Fibroblast of skin of abdomen (primary cell): ENCODE data around the gene CHD2.
A peak's percentile ranks its signal among the peaks of the same experiment; 100 is the strongest.

Source experiments
- DNase-seq: peaks from one replicate; pipeline ENCODE4 v3.0.0-alpha.2; 2013

Gene CHD2

DNA sequence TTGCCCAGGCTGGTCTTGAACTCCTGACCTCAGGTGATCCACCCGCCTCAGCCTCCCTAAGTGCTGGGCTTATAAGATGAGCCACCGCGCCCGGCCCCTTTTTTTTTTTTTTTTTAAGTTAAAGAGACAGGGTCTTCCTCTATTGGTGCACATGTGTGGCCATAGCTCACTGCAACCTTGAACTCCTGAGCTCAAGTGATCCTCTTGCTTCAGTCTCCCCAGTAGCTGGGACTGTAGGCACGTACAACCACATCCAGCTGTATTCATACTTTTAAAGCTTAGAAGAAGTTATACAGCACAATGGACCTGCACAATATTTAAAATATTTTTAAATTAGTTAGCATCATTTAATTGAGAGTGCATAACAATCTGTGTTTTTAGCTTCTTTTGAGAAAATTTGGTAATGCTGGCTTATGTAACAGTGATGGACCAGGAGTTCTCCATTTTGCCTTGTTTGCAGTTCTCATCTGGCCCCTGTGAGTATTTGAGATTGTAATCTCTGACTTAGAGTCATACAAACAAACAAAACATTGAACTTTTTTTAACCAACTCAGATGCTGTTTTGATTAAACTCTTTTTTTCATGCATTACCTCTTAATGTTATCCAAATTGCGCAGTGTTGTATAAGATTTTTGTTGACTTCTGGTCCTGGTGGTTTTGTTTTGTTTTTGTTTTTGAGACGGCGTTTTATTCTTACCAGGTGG lies 33.0 kb downstream of the CHD2 start:
- DNase-seq = no peak

DNA sequence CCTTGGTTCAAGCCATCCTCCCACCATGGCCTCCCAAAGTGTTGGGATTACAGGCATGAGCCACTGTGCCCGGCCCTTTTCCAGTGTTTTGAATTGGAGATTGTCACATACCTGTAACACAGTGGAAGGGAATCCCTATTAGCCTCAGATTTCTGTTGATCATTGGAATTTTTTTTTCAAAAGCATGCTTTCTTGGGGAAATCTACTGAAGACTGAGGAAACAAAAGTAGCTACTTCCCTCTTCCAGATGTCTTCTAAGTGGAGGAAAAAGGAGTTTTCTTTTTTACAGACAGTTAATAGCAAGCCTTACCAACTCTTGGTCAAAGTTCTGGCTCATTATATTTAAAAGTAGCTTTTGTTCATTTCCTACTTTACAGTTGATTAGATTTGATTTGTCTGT lies 33.7 kb downstream of the CHD2 start:
- DNase-seq = no peak

DNA sequence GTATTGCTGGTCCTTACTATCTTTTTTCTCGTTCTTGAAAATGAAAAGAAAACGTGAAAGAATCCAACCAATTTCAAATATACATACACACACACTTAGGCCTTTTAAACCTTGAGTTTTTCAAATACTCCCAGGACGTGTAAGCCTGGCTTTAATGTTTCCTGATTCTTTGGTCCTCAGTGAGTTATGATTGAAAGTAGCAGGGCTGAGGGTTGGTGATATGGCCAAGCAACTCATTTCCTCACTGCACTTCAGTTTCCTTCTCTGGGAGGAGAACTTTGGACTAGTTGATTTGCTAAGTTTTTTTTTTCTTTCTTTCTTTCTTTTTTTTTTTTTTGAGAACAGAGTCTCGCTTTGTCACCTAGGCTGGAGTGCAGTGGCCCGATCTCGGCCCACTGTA lies 34.6 kb downstream of the CHD2 start:
- no peak for DNase-seq

DNA sequence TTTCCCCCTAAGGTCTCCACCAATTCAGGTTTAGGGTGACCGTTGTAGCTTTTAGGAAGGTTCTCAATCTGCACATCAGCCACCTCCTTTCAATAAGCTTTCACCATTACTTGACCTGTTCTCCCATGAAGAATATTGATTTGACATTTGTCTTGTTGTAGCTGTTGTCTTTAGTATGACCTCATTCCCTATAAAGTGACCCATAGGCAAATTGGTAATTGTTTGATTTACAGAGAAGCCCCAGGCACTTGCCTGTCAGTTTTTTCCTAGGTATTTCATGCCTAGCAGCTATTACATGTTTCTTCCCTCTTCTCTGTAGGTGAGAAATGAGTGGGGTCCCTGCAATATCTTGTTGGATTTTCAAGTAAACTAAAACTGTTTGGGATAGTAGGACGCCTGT lies 36.0 kb downstream of the CHD2 start:
- DNase-seq = no peak

DNA sequence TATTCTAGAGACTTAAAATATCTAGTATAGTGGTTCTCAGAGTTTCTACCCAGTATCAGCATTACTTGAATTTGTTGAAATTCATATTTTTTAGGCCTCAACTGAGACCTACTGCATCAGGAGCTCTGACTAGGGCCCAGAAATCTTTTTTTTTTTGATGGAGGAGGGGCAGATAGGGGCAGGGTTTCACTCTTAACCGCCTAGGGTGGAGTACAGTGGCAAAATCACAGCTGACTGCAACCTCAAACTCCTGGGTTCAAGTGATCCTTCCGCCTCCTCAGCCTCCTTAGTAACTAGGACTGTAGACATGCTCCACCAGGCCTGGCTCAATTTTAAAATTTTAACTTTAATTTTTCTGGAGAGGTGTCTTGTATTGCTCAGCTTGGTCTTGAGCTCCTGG lies 36.6 kb downstream of the CHD2 start:
- no peak for DNase-seq

DNA sequence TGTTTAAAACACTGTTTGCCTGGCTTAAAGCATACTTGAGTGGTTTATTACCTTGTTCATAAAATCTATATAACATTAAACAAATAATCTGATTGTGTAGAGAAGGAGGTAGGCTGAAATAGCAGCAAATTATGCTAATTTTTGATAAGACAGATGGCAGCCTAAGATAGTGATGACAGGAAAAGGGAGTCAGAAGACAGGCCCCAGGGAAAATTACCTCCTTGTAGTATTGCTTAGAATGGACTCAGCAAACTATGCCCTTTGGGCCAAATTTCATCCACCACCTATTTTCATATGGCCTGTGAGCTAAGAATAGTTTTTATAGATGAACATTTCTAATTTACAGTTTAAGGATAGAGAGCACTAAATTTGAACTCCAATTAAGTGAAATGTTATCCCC lies 37.8 kb downstream of the CHD2 start:
- DNase-seq = no peak

DNA sequence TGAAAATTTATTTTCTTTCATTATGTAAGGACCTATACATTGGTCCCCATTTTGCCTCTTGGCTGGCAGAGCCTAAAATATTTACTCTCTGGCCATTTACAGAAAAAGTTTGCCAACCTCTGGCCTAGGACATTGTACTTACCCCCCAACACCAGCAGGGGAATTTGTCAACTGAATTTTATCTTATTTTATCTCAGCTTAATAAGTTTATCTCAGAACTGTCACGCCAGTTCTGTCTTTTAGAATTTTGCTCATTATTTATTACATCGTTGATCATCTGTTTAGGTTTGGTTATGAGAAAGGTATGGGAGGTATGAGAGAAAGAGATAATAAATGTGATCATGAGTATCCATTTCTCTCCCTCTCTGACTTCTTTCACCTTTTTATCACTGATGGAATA lies 38.3 kb downstream of the CHD2 start:
- no peak for DNase-seq

DNA sequence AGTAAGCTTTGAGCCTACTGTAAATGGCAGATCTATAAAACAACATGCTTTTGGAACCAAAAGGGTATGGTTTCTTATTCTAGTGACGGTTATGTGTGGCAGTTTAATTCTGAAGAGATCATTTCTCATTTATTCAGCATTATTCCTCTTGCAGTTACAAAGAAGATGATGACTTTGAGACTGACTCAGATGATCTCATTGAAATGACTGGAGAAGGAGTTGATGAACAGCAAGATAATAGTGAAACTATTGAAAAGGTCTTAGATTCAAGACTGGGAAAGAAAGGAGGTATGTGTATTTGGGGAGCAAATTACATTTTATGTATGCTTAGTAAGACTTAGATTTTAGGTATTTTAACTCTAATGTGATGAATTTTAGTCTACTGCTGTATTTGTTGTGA lies 41.5 kb downstream of the CHD2 start:
- no peak for DNase-seq

DNA sequence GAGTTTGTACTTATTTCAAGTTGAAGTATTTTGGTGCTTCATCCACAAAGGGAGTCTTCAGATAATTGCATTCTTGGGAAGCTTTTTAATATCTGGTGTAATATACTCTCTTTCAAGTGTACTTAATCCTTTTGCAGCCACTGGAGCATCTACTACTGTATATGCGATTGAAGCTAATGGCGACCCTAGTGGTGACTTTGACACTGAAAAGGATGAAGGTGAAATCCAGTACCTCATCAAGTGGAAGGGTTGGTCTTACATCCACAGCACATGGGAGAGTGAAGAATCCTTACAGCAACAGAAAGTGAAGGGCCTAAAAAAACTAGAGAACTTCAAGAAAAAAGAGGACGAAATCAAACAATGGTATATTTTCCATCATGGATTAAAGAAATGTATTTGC lies 42.6 kb downstream of the CHD2 start:
- DNase-seq = no peak

DNA sequence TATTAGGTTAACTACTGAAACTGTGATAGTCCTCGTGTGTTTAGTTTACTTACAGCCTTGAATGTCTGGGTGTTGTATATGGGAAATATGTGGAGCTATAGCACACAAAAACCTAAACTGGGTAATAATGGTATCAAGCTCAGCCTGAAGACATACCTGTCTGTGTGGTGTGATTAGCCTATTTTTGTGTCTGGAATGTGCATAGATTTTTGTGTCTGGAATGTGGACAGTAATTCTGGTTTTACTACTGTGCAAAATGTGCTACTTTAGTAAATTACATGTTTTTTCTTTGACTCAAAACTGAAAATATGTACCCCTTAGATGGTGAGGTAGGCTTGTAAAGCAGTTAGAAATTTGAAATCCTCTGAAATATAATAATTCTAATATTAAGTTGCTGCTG lies 43.5 kb downstream of the CHD2 start:
- DNase-seq = no peak

DNA sequence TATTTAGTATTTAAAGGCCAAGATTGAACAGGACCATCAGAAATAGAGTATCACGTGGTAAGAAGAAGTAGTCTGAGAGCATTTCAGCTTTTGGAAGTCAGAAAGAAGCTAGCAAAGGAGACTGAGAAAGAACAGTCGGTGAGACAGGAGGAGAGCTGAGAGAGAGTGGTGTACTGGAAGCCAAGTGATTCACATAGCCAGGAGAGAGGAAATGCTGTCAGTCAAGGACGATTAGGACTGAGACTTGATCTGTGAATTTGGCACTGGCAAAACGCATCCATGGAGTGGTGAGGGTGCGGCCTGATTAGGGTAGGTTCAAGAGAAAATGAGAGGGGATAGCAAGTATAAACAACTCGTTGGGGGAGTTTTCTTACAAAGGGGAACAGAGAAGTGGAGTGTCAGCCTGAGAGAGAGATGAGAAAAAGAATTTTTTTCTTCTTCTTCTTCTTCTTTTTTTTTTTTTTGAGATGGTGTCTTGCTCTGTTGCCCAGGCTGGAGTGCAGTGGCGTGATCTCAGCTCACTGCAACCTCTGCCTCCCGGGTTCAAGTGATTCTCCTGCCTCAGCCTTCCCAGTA lies 44.9 kb downstream of the CHD2 start:
- DNase-seq = no peak

DNA sequence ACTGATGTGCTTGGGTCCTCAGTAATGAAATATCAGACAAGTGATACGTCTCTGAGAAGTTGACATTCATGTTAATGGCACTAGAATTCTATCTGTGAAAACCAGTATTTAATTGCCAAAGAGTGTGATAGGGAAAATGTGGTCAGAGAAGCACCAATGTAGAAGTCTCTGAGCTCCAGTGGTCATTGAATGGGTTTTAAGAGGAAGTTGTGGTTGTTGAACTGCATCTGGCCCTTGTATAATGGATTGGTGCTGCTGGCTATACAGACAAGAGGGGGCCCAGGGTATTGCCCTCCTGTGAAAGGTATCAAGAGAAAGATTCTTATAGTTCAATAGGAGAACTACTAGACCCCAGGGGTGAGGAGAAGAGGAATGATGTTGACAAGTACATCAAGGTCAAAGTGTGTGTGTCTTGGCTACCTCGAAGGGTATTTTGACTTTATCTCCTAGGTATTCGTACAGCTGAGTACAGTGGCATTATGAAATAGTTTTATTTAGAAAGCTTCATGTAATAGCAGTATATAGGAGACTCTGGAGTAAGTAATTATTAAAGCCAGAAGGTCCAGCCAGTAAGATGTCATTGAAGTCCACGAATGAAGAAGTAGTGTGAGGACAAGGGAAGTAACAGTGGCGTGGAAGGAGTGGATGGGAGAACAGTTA lies 47.1 kb downstream of the CHD2 start:
- DNase-seq = no peak

DNA sequence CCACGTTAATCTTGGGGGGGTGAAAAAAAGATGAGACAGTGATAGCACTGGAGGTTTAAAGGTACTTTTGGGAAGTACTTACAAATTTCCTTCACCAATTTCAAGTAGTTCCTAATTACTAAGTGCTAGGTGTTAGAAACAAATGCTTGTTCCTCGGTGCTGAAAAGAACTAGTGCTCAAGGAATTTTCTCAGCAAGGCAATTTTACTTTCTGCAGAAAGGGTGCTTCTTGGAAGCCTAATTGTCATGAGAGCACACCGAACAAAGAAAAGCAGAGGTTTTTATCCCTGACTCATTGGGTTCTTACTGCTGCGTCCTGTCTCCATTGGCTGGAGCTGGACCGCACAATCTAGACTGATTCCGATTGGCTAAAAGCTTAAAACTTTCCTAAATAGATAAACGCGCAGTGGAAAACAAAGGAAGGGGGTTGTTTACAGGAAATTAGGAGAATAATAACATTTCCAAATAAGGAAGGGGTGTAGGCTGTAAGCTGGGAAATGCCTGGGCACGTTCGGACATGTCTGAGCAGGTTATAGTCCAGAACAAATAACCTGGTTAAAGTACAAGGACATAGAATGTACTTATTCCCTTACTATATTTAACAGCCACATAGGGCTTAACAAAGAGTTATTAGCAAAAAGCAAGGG lies 49.6 kb downstream of the CHD2 start:
- no peak for DNase-seq

DNA sequence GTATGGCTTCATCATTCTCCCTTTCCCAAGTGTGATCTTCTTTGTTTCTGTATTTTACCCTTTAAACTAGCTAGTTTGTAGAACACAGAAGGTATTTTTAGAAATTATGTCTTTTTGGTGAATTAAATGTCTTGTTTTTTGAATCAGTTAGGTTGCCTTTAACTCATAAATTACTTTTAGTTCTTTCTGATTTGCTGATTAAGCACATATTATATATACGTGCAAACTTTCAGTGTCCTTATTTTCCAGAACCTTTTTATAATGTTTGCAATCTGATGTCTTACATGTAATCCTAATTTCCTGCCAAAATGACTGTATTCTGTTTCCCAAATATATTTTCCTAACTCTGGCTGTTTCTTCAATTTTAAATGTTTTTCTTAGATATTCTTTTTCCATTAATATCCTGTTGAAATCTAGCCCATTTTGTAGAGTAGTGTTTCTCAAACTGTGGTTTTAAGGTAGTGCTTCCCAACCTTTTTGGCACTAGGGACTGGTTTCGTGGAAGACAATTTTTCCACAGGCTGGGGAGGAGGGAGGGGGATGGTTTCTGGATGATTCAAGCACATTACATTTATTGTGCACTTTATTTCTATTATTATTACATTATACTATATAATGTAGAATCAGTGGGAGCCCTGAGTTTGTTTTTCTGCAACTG lies 51.8 kb downstream of the CHD2 start:
- no peak for DNase-seq

DNA sequence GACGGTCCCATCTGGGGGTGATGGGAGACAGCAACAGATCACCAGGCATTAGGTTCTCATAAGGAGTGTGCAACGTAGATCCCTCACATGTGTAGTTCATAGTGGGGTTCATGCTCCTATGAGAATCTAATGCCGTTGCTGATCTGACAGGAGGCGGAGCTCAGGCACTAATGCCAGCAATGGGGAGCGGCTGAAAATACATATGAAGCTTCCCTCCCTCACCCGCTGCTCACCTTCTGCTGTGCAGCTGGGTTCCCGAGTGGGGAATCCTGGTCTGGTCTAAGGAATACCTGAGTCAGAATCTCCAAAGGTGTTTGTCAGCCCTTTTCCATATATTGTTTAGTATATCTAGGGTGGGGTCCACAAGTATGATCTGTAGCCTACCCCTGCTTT lies 52.3 kb downstream of the CHD2 start:
- DNase-seq = no peak

DNA sequence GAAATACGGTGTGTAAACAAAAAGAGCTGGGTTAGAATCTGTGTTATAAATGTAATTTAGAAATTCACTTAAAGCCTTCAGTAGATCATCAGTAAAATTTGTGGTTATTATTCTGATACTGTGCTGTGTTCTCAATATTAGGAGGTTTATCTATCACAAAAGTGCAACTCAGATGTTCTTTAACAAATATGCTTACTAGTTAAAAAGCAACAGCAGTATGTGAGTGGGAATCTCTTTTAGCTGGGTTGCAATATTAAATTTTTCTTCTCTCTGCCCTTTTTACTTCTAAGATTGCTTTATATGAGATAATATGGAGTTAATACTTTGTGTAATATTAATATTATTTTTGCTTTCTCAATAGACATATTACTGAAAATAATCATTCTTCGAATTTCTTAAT lies 53.4 kb downstream of the CHD2 start:
- no peak for DNase-seq

DNA sequence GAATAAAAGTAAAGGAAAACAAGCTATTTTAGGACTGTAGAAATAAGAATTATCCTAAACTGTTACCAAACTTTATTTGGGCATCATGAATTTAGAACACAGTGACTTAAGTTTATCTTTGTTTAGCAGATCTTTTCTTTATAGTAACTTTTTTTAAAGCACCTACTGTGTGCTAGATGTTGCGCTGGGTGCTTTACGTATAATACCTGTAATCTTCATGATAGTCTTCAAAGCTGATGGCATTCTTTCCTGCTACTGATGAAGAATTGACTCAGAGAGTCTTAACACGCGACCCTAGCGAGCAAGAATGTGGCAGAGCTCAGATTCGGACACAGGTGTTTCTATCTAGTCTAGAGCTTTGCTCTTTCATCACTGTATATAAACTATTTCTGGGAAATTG lies 53.9 kb downstream of the CHD2 start:
- DNase-seq = no peak

DNA sequence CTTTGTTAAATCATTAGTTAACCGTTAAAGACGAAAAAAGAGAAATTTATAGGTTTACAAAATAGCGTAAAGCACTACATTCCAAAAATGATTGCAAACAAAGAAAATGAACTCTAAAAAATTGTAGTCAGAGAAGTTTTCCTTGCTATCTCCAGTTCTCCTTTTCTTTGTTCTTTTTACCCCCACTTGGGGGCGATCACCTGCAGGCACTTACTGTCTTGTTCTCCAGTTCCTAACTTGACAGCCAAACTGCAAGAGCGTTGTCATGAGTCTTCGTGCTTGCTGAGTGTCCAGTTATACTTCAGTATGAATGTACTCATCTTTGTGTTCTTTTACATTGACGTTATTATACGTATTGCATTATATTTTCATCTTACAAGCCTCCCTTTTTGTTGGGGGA lies 54.5 kb downstream of the CHD2 start:
- no peak for DNase-seq

DNA sequence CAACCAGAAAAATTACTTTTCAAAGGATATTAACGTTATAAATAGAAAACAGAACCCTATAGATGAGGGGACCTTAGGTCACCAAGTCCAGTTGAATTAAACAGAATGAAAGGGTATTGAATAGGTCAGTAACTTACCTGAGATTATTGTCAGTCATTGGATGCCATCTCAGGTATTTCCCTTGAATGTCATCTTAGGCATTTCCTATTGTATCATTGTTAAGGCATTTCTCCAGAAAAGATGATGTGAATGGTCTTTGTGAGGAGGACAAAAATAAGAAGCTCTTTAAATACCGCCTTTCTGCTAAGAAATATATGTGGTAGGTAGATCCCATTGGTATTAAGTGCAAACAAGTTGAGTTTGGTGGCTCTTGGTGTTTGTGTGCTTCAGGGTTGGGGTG lies 55.6 kb downstream of the CHD2 start:
- DNase-seq = no peak

DNA sequence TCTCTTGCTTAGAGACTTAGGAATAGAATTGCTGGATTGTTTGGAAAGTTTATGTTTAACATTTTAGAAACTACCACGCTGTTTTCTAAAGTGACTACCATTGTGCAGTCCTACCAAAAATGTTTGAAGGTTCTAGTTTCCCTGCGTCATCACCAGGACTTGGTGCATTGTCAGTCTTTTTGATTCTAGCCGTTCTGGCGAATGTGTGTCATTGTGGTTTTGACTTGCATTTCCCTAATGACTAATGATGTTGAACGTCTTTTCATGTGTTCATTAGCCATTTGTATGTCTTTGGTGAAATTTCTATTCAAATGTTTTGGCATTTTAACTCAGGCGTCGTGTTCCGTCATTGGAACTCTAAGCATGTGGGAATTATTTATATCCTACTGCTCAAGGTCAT lies 58.0 kb downstream of the CHD2 start:
- peak; percentile 38 for DNase-seq

DNA sequence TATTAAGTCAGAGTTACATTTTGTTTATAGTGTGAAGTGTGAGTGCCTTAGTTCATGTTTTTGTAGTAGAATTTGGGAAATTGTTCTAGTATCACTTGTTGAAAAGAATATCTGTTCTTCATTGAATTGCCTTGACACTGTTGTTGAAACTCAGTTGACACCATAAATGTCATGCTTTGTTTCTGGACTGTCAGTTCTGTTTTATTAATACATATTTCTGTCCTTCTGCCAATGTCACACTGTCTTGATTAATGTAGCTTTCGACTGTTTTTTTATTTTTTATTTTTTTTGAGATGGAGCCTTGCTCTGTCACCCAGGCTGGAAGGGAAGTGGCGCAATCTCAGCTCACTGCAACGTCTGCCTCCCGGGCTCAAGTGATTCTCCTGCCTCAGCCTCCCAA lies 59.1 kb downstream of the CHD2 start:
- DNase-seq = no peak

DNA sequence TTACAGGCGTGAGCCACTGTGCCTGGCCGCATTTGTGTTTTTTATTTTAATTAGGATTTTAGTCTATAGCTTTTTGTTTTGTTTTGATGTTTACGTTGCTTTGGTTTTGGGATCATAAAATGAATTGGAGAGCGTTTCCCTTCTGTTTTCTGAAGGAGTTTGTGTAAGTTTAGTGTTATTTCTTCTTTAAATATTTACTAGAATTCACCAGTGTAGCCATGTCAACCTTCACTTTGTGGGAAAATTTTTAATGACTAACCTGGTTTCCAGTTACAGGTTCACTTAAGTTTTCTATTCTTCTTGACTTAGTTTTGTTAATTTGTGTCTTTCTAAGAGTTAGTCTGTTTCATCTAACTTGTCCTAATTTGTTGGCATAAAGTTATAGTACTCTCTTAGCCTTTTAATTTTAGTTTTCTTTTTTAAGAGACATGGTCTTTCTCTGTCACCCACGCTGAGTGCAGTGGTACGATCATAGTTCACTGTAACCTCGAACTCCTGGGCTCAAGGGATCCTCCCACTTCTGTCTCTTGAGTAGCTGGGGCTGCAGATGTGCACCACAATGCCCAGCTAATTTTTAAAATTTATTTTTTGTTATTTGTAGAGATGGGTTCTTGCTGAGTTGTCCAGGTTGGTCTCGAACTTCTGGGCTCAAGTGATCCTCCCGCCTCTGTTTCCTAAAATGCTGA lies 61.0 kb downstream of the CHD2 start:
- DNase-seq = no peak

DNA sequence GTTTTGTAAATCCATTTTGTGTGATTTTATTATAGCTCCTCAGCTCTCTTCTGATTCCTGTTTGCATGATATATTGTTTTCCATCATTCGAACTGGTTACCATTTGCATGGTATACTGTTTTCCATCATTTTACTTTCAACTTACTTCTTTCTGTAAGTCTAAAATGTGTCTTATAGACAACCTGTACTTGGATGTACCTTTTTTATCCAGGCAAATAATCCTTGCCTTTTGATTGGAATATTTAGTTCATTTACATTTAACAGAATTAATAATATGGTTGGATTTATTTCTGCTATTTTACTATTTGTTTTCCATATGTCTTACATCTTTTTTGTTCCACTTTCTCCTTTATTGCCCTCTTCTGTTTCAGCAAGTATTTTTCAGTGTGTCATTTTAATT lies 62.8 kb downstream of the CHD2 start:
- DNase-seq = no peak
